Measurements from ENCODE around the gene CAMK4.
"Not testable (repeated sequence)": the region's sequence is repeated elsewhere in the genome, so short reads cannot be mapped to it uniquely, and the experiment has no call there.

The CAMK4 gene

DNA sequence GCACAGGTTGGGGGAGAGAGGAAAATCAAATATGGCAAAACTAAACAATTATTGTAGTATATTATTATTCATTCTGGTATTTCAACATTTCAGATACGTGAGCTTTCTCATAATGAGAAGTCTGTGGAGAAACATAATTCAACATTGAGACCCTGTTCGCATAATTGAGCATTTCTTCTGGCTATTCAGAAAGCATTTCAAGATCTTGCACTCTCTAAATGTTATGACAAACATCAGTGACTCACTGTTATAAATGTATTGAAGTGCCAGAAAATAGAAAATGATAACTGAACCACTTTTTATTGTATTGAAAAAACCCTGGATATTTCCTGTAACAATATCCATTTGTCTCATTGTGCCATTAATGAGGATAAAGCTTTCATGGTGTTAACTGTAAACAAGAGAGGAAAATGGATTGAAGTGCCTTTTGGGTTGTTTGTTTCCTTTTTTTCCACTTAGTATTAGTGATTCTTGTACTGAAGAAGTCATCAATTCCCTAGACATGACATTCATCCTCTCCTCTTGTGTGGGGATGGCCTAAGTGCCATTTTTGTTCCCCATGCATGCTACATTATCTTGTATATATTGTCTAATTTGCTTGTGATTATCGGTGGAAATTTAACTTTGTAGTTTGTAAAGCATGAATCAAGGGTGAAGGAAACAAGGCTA, 124.6 kb downstream of the CAMK4 start:
- Histone ChIP-seq H3K36me3 (ENCODE audit: control insufficient read depth, insufficient read depth, low read length) (no peaks in the 10 kb centered on the region), H3K27ac (ENCODE audit: low read depth, low read length, severe bottlenecking) (no peak overlapping the region), H3K9me3 (ENCODE audit: control insufficient read depth, low read length) (no peaks in the 10 kb centered on the region), H3K4me3 (ENCODE audit: extremely low read depth, insufficient read depth, low read length, poor library complexity, severe bottlenecking) (no peak overlapping the region), H3K4me1 (ENCODE audit: control insufficient read depth, insufficient read depth, low read length, poor library complexity, severe bottlenecking) (peaks cover 15% of the 10 kb centered on the region)
- 100% methylated on average over 1 of the region's 3 CpGs; no CpG with 5 or more reads in 1 of the 2 experiments for WGBS, 2 experiments (ENCODE audit: insufficient coverage in 2 of 2)

DNA sequence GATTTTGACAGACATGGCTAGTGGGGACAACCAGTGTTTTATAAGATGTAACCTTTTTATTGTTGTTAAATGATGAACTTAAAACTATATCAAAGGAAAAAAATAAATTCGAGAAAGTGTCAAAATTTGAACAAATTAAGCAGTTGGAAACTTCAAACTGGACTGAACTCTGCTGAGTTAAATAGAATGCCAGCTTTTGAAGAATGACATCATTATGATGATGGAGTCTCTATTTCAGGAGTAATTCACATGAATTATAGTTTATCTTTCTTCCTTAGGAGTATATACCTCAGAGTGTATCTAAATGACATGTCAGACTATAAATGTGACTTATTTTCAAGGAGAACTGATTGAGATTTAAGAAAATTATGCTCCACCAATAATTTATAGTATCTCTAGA, 125.2 kb downstream of the CAMK4 start:
- H3K27ac ChIP-seq (ENCODE audit: low read depth, low read length, severe bottlenecking), result no peak overlapping the region
- WGBS, 2 experiments (ENCODE audit: insufficient coverage in 2 of 2), result 75 to 89% methylated on average over 1 of the region's 1 CpG
- no peaks in the 10 kb centered on the region for H3K9me3 ChIP-seq (ENCODE audit: control insufficient read depth, low read length)
- peaks cover 15% of the 10 kb centered on the region for H3K4me1 ChIP-seq (ENCODE audit: control insufficient read depth, insufficient read depth, low read length, poor library complexity, severe bottlenecking)
- H3K36me3 ChIP-seq (ENCODE audit: control insufficient read depth, insufficient read depth, low read length), result no peaks in the 10 kb centered on the region
- H3K4me3 ChIP-seq (ENCODE audit: extremely low read depth, insufficient read depth, low read length, poor library complexity, severe bottlenecking), result no peak overlapping the region

DNA sequence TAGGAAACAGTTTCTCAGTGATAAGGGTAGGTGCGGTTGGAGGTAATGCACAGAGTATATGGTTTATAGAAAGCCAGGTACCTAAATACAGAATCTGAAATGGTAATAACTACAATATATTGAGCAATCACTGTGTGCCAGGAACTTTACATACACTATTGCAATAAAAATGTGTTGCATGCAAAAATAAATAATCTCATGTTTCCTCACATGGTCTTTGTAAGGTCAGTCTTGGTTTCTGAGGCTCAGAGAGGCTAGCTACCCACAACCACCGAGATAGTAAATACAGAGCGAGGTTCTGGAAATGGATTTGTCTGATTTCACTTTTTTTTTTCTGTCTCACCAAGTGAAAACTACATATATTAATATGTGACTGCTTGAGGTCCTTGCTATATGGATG, 128.9 kb downstream of the CAMK4 start:
- Histone ChIP-seq H3K4me1 (ENCODE audit: control insufficient read depth, insufficient read depth, low read length, poor library complexity, severe bottlenecking) (no peaks in the 10 kb centered on the region), H3K36me3 (ENCODE audit: control insufficient read depth, insufficient read depth, low read length) (no peaks in the 10 kb centered on the region), H3K9me3 (ENCODE audit: control insufficient read depth, low read length) (no peaks in the 10 kb centered on the region), H3K4me3 (ENCODE audit: extremely low read depth, insufficient read depth, low read length, poor library complexity, severe bottlenecking) (no peak overlapping the region), H3K27ac (ENCODE audit: low read depth, low read length, severe bottlenecking) (no peak overlapping the region)
- WGBS, 2 experiments (ENCODE audit: insufficient coverage in 2 of 2), result no CpG with 5 or more reads among the region's 3 CpGs

DNA sequence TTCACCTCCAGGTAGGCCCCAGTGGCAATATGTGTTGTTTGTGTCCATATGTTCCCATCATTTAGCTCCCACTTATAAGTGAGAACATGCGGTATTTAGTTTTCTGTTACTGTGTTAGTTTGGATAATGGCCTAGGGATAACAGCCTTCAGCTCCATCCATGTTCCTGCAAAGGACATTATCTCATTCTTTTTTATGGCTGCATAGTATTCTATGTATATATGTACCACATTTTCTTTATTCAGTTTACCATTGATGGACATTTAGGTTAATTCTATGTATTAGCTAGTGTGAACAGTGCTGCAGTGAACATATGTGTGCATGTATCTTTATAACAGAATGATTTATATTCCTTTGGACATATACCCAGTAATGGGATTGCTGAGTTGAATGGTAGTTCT, 134.5 kb downstream of the CAMK4 start:
- H3K36me3 ChIP-seq (ENCODE audit: control insufficient read depth, insufficient read depth, low read length); H3K4me1 ChIP-seq (ENCODE audit: control insufficient read depth, insufficient read depth, low read length, poor library complexity, severe bottlenecking); H3K27ac ChIP-seq (ENCODE audit: low read depth, low read length, severe bottlenecking); H3K4me3 ChIP-seq (ENCODE audit: extremely low read depth, insufficient read depth, low read length, poor library complexity, severe bottlenecking); H3K9me3 ChIP-seq (ENCODE audit: control insufficient read depth, low read length): not testable (repeated sequence)
- no CpG with 5 or more reads among the region's 1 CpG for WGBS, 2 experiments (ENCODE audit: insufficient coverage in 2 of 2)

DNA sequence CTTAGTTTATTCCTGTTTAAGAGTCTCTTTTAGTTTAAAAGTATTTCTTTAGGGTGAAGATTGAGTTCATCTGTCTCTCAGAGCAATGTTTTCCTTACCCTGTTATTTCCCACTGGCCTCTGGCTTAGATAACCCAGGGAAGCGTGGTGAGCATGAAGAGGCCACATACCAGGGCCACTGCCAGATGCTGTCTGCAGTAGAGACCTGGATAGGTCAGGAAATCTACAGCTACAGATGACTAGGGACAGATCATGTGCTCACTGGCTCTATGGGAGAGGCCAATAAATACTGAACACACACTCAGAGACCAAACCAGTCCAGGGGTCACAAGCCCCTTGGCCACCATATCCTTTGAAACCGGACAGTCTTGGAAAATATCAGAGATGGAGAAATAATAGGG, 136.0 kb downstream of the CAMK4 start:
- 50% methylated on average over 1 of the region's 2 CpGs; no CpG with 5 or more reads in 1 of the 2 experiments for WGBS, 2 experiments (ENCODE audit: insufficient coverage in 2 of 2)
- no peaks in the 10 kb centered on the region for H3K4me1 ChIP-seq (ENCODE audit: control insufficient read depth, insufficient read depth, low read length, poor library complexity, severe bottlenecking)
- no peaks in the 10 kb centered on the region for H3K9me3 ChIP-seq (ENCODE audit: control insufficient read depth, low read length)
- no peak overlapping the region for H3K27ac ChIP-seq (ENCODE audit: low read depth, low read length, severe bottlenecking)
- H3K36me3 ChIP-seq (ENCODE audit: control insufficient read depth, insufficient read depth, low read length), result no peaks in the 10 kb centered on the region
- H3K4me3 ChIP-seq (ENCODE audit: extremely low read depth, insufficient read depth, low read length, poor library complexity, severe bottlenecking), result no peak overlapping the region

DNA sequence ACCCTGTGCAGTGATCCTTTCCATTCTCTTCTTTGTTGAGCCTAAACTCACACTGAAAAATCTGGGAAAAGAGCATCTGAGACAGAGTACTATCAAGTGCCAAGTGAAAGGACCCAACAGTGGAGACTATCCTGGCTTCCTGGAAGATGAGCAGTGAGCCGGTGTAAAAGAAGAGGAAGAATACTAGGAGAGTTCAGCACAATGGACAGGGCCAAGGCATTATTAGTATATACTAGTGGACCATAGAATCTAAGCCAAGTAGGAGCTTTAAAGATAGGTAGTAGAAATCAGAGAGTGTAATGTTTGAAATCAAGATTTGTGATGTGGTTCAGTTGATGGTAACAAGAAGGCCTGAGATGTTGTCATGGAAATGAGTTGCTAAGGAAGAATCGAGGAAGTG, 140.8 kb downstream of the CAMK4 start:
- no peak overlapping the region for H3K27ac ChIP-seq (ENCODE audit: low read depth, low read length, severe bottlenecking)
- no peaks in the 10 kb centered on the region for H3K4me1 ChIP-seq (ENCODE audit: control insufficient read depth, insufficient read depth, low read length, poor library complexity, severe bottlenecking)
- 85 to 88% methylated on average over 2 of the region's 2 CpGs for WGBS, 2 experiments (ENCODE audit: insufficient coverage in 2 of 2)

DNA sequence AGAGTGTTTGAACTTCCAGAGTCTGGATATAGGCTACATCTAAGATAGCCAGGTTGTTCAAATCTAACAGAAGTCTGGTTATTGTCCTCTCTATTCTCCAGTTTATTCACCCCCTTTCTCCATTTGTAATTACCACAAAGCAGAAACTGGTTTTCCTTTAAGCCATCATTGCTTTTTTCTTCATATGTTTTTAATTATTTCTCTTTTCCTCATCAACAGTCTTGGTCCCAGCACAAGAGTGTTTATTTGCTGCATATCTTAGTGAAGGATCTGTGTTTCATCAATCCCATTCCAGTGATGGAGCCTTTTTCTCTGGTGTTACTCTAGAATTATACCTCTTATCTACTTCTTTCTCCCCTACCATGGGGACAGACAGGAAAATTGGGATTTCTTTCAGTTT, 142.2 kb downstream of the CAMK4 start:
- Histone ChIP-seq H3K36me3 (ENCODE audit: control insufficient read depth, insufficient read depth, low read length) (no peaks in the 10 kb centered on the region), H3K4me3 (ENCODE audit: extremely low read depth, insufficient read depth, low read length, poor library complexity, severe bottlenecking) (no peak overlapping the region), H3K9me3 (ENCODE audit: control insufficient read depth, low read length) (no peaks in the 10 kb centered on the region), H3K4me1 (ENCODE audit: control insufficient read depth, insufficient read depth, low read length, poor library complexity, severe bottlenecking) (no peaks in the 10 kb centered on the region), H3K27ac (ENCODE audit: low read depth, low read length, severe bottlenecking) (no peak overlapping the region)

More for the DNA sequence above, 140.8 kb downstream of the CAMK4 start:
- Histone ChIP-seq H3K9me3 (ENCODE audit: control insufficient read depth, low read length) (no peaks in the 10 kb centered on the region), H3K4me3 (ENCODE audit: extremely low read depth, insufficient read depth, low read length, poor library complexity, severe bottlenecking) (no peak overlapping the region), H3K36me3 (ENCODE audit: control insufficient read depth, insufficient read depth, low read length) (no peaks in the 10 kb centered on the region)

DNA sequence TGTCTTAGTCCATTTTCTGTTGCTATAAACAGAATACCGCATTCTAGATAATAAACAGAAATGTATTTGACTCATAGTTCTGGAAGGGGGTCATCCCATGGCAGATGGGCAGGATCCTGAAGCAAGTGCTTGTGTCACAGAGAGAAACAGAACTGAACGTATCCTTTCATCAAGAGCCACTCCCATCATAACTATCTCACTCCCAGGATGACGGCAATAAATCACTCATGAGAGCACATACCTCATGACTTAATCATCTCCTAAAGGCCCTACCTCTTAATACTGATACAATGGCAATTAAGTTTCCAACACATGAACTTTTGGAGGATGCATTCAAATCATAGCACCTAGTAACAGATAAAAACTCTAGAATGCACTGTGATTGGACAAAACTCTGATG, 142.9 kb downstream of the CAMK4 start:
- 83 to 90% methylated on average over 2 to 3 of the region's 3 CpGs for WGBS, 2 experiments (ENCODE audit: insufficient coverage in 2 of 2)
- Histone ChIP-seq H3K27ac (ENCODE audit: low read depth, low read length, severe bottlenecking) (no peak overlapping the region), H3K36me3 (ENCODE audit: control insufficient read depth, insufficient read depth, low read length) (no peaks in the 10 kb centered on the region), H3K4me3 (ENCODE audit: extremely low read depth, insufficient read depth, low read length, poor library complexity, severe bottlenecking) (no peak overlapping the region), H3K9me3 (ENCODE audit: control insufficient read depth, low read length) (no peaks in the 10 kb centered on the region), H3K4me1 (ENCODE audit: control insufficient read depth, insufficient read depth, low read length, poor library complexity, severe bottlenecking) (no peaks in the 10 kb centered on the region)

DNA sequence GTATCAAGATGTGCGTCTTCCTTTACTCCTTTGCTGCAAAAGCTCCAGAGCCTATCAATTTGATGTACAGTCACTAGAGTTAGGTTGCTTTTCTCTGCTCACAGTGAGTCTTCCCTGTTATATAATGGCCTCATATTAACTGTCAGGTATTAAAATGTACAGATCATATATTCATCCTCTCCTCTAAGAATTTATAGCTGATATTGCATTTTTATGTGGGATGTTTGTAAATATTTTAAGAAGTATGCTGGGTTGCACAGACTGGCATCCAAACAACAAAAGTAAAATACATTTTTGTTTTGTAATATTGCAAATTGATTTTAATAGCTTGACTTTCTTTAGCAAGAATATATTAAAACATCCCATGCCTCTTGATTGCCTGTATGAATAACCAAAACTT, 148.6 kb downstream of the CAMK4 start:
- Histone ChIP-seq H3K36me3 (ENCODE audit: control insufficient read depth, insufficient read depth, low read length) (no peaks in the 10 kb centered on the region), H3K4me1 (ENCODE audit: control insufficient read depth, insufficient read depth, low read length, poor library complexity, severe bottlenecking) (no peaks in the 10 kb centered on the region), H3K4me3 (ENCODE audit: extremely low read depth, insufficient read depth, low read length, poor library complexity, severe bottlenecking) (no peak overlapping the region), H3K9me3 (ENCODE audit: control insufficient read depth, low read length) (no peaks in the 10 kb centered on the region), H3K27ac (ENCODE audit: low read depth, low read length, severe bottlenecking) (no peak overlapping the region)
- 60 to 71% methylated on average over 1 of the region's 1 CpG for WGBS, 2 experiments (ENCODE audit: insufficient coverage in 2 of 2)

DNA sequence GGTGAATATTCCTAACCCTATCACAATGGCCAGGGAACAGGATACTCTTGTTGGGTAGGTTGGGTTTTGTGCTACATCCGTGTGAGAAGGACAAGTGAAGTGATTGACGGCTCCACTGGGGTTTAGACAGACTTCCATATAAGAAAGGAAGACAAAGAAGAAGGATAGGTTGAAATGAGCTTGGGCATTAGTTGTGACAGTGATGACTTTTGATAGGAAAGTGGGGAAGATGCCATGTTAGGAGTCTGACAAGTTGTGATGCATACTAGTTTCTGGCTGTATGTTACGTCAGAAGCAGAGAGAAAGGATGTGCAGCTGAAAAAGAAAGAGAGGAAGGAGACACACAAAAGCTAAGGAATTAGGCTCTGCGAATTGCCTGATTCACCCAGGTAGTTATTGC, 150.2 kb downstream of the CAMK4 start:
- no peaks in the 10 kb centered on the region for H3K9me3 ChIP-seq (ENCODE audit: control insufficient read depth, low read length)
- whole genome bisulfite sequencing, 2 experiments (ENCODE audit: insufficient coverage in 2 of 2), result 83 to 100% methylated on average over 2 to 4 of the region's 4 CpGs
- H3K36me3 ChIP-seq (ENCODE audit: control insufficient read depth, insufficient read depth, low read length), result no peaks in the 10 kb centered on the region
- no peak overlapping the region for H3K4me3 ChIP-seq (ENCODE audit: extremely low read depth, insufficient read depth, low read length, poor library complexity, severe bottlenecking)
- H3K27ac ChIP-seq (ENCODE audit: low read depth, low read length, severe bottlenecking), result no peak overlapping the region
- H3K4me1 ChIP-seq (ENCODE audit: control insufficient read depth, insufficient read depth, low read length, poor library complexity, severe bottlenecking), result no peaks in the 10 kb centered on the region

DNA sequence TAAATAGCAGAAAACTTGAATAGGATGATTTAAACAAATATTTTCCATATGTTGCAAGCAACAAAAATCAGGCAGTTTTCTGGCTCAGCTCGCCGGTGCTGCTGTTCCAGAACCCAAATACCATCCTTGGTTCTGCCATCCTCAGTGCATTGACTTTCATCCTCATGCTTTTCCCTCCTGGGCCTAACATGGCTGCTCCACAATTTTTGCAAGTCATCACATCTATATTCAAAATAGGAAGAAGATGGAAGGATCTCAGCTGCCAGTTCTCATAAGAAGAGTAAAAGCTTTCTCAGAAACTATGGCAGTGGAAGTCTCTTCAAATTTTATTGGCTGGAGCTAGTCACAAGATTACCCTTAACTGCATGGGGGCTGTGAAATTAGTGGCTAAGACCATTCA, 151.5 kb downstream of the CAMK4 start:
- no peak overlapping the region for H3K4me3 ChIP-seq (ENCODE audit: extremely low read depth, insufficient read depth, low read length, poor library complexity, severe bottlenecking)
- no peaks in the 10 kb centered on the region for H3K4me1 ChIP-seq (ENCODE audit: control insufficient read depth, insufficient read depth, low read length, poor library complexity, severe bottlenecking)
- H3K36me3 ChIP-seq (ENCODE audit: control insufficient read depth, insufficient read depth, low read length), result no peaks in the 10 kb centered on the region
- no peak overlapping the region for H3K27ac ChIP-seq (ENCODE audit: low read depth, low read length, severe bottlenecking)
- no peaks in the 10 kb centered on the region for H3K9me3 ChIP-seq (ENCODE audit: control insufficient read depth, low read length)
- WGBS, 2 experiments (ENCODE audit: insufficient coverage in 2 of 2), result 75 to 100% methylated on average over 2 of the region's 2 CpGs
